Measurements from ENCODE around the gene KLHDC8B.

GRCh38 chr3:49158792-49159191 lies 12.6 kb upstream of the KLHDC8B start:
- TF ChIP-seq POLR2AphosphoS5 (IDR thresholded peaks at IDR 0.05; ENCODE audit: low read depth, low read length): no peak
- no peak for TF ChIP-seq REST (IDR thresholded peaks at IDR 0.05; ENCODE audit: insufficient read depth in 1 of 2, low read depth in 2 of 2, low read length in 2 of 2)
- TF ChIP-seq SIN3A (IDR thresholded peaks at IDR 0.05; ENCODE audit: borderline replicate concordance, insufficient read depth, low read length): no peak
- TF ChIP-seq TAF1 (IDR thresholded peaks at IDR 0.05; ENCODE audit: borderline replicate concordance, insufficient read depth, low read length): no peak
- TF ChIP-seq FOXP2 (optimal IDR thresholded peaks at IDR 0.05; ENCODE audit: borderline replicate concordance, extremely low read depth, extremely low read length, insufficient read depth): no peak
